GM18499 (cell line): Measurements from ENCODE around the gene CCDC24.

Experiments used
- ATAC-seq: cut with Tn5 transposase; IDR thresholded peaks from one replicate; pipeline ENCODE4 v1.9.1; 2021; ENCODE audit warnings: moderate number of reproducible peaks; ENCODE audit not compliant: insufficient read depth, unreplicated experiment

The CCDC24 gene

GRCh38 chr1:43995984-43996732 lies 4.8 kb downstream of the CCDC24 start:
- ATAC-seq = no peak

- ATAC-seq = no peak
Observed at GRCh38 chr1:43996733-43997115, 5.3 kb downstream of the CCDC24 start.

GRCh38 chr1:43997295-43997999 lies 6.0 kb downstream of the CCDC24 start:
- no peak for ATAC-seq

- no peak for ATAC-seq
Observed at GRCh38 chr1:43998000-43998378, 6.6 kb downstream of the CCDC24 start.

GRCh38 chr1:43999455-43999854 lies 8.1 kb downstream of the CCDC24 start:
- ATAC-seq = no peak

GRCh38 chr1:44000122-44000665 lies 8.8 kb downstream of the CCDC24 start:
- no peak for ATAC-seq

GRCh38 chr1:44002165-44002564 lies 10.8 kb downstream of the CCDC24 start:
- ATAC-seq = no peak

- no peak for ATAC-seq
Observed at GRCh38 chr1:44002606-44003157, 11.3 kb downstream of the CCDC24 start.

GRCh38 chr1:44008259-44008658 lies 16.9 kb downstream of the CCDC24 start:
- ATAC-seq = no peak

- ATAC-seq = no peak
Observed at GRCh38 chr1:44010935-44011471, 19.6 kb downstream of the CCDC24 start.

GRCh38 chr1:44012404-44012803 lies 21.0 kb downstream of the CCDC24 start:
- ATAC-seq = no peak

- no peak for ATAC-seq
Observed at GRCh38 chr1:44012941-44013609, 21.7 kb downstream of the CCDC24 start.

- ATAC-seq = no peak
Observed at GRCh38 chr1:44013949-44014348, 22.6 kb downstream of the CCDC24 start.

GRCh38 chr1:44014365-44015104 lies 23.1 kb downstream of the CCDC24 start:
- no peak for ATAC-seq

GRCh38 chr1:44015206-44015605 lies 23.8 kb downstream of the CCDC24 start:
- no peak for ATAC-seq

GRCh38 chr1:44016041-44016889 lies 24.9 kb downstream of the CCDC24 start:
- ATAC-seq = no peak

GRCh38 chr1:44016890-44017400 lies 25.5 kb downstream of the CCDC24 start:
- no peak for ATAC-seq

GRCh38 chr1:44019466-44019948 lies 28.1 kb downstream of the CCDC24 start:
- ATAC-seq = no peak

- ATAC-seq = no peak
Observed at GRCh38 chr1:44020464-44020863, 29.1 kb downstream of the CCDC24 start.
